ENCODE measurements around the gene RPP30.

Gene RPP30

DNA sequence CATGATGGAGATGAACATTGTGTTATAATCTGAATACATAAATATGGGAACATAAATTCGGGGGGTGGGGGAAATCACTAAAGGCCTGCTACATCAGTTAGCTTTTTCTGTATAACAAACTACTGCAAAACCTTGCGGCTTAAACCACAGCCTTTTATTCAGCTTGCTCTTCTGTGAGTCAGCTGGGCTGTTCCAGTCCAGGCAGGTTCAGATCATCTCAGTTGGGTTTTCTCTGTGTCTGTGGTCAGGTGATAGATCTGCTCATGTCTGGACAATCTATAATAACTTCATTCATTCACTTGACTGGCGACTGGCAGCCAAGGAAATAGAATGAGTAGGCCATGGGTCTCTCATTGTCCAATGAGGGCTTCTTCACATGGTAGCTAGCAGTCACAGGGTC, 37.4 kb upstream of the RPP30 start:
- Histone ChIP-seq H3K27me3 (ENCODE audit: insufficient read depth, low read length, poor library complexity) (peaks cover 6% of the 10 kb centered on the region), H3K36me3 (ENCODE audit: insufficient read depth, low read length) (no peaks in the 10 kb centered on the region), H3K9me3 (ENCODE audit: insufficient read depth, low read length, severe bottlenecking) (no peaks in the 10 kb centered on the region), H3K4me2 (ENCODE audit: insufficient read depth, low read length) (no peak overlapping the region), H3K4me1 (ENCODE audit: insufficient read depth, low read length) (no peaks in the 10 kb centered on the region), H3K27ac (ENCODE audit: low read length) (no peak overlapping the region), H2AFZ (ENCODE audit: low read depth, low read length) (no peak overlapping the region), H3K4me3 (ENCODE audit: low read depth in 1 of 2, low read length in 2 of 2) (no peak overlapping the region), H3K9ac (ENCODE audit: low read depth, low read length) (no peak overlapping the region), H3K79me2 (ENCODE audit: insufficient read depth, low read length) (no peaks in the 10 kb centered on the region), H4K20me1 (ENCODE audit: insufficient read depth, low read length) (no peaks in the 10 kb centered on the region)
- DNase-seq (no peak), ATAC-seq (ENCODE audit: insufficient read depth, low read depth) (no peak)
- no peak for TF ChIP-seq CTCF (IDR thresholded peaks at IDR 0.05; ENCODE audit: borderline replicate concordance, extremely low read depth, low read length, poor library complexity, severe bottlenecking)
- no peak for TF ChIP-seq EZH2 (IDR thresholded peaks at IDR 0.05; ENCODE audit: borderline replicate concordance, low read depth, low read length, severe bottlenecking)

DNA sequence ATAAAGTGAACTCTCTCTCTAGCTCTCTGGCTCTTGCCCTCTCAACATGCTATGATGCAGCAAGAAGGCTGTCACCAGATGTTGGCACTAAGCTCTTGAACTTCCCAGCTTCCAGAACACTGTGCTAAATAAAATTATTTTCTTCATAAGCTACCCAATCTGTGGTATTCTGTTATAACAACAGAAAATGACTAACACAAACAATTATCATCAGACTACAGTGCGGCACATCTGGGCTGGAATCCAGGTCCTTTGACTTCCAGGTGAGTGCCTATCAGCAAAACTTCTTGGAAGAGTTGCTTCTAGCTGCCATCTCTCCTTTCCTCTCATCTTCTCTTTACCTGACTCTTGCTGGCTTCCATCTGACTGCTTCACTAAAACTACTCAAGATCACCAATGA, 34.3 kb upstream of the RPP30 start:
- H3K4me3 ChIP-seq (ENCODE audit: low read depth in 1 of 2, low read length in 2 of 2) = no peak overlapping the region
- H3K4me2 ChIP-seq (ENCODE audit: insufficient read depth, low read length) = no peak overlapping the region
- no peaks in the 10 kb centered on the region for H3K36me3 ChIP-seq (ENCODE audit: insufficient read depth, low read length)
- no peak overlapping the region for H2AFZ ChIP-seq (ENCODE audit: low read depth, low read length)
- H3K27ac ChIP-seq (ENCODE audit: low read length) = no peak overlapping the region
- no peaks in the 10 kb centered on the region for H3K79me2 ChIP-seq (ENCODE audit: insufficient read depth, low read length)
- ATAC-seq (ENCODE audit: insufficient read depth, low read depth) = no peak
- no peak for DNase-seq
- no peaks in the 10 kb centered on the region for H3K9me3 ChIP-seq (ENCODE audit: insufficient read depth, low read length, severe bottlenecking)
- no peak overlapping the region for H3K9ac ChIP-seq (ENCODE audit: low read depth, low read length)
- no peaks in the 10 kb centered on the region for H4K20me1 ChIP-seq (ENCODE audit: insufficient read depth, low read length)
- TF ChIP-seq EZH2 (IDR thresholded peaks at IDR 0.05; ENCODE audit: borderline replicate concordance, low read depth, low read length, severe bottlenecking) = no peak
- no peak for TF ChIP-seq CTCF (IDR thresholded peaks at IDR 0.05; ENCODE audit: borderline replicate concordance, extremely low read depth, low read length, poor library complexity, severe bottlenecking)
- H3K27me3 ChIP-seq (ENCODE audit: insufficient read depth, low read length, poor library complexity) = peaks cover 6% of the 10 kb centered on the region
- no peaks in the 10 kb centered on the region for H3K4me1 ChIP-seq (ENCODE audit: insufficient read depth, low read length)

DNA sequence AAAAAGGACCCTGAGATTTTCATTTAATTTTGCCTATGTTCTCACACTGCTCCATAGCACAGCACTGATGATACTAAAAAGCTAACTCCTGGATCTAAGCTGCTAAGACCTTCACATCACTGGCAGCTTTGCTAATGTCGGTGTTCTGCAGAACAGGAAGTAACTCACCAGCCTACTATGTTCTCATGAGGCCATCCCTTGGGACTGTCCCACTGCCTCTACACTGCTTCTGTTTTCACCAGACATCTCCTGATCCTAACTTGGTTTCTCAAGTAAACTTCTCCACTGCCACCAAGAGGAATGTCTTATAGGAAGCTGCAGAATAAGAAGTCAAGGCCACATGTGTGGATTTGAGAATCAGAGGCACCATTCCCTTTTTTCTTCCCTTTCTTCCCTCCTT, 29.0 kb upstream of the RPP30 start:
- no peaks in the 10 kb centered on the region for H3K9me3 ChIP-seq (ENCODE audit: insufficient read depth, low read length, severe bottlenecking)
- H3K79me2 ChIP-seq (ENCODE audit: insufficient read depth, low read length) = no peaks in the 10 kb centered on the region
- no peak overlapping the region for H3K27ac ChIP-seq (ENCODE audit: low read length)
- no peak for TF ChIP-seq EZH2 (IDR thresholded peaks at IDR 0.05; ENCODE audit: borderline replicate concordance, low read depth, low read length, severe bottlenecking)
- no peak for TF ChIP-seq CTCF (IDR thresholded peaks at IDR 0.05; ENCODE audit: borderline replicate concordance, extremely low read depth, low read length, poor library complexity, severe bottlenecking)
- no peaks in the 10 kb centered on the region for H3K36me3 ChIP-seq (ENCODE audit: insufficient read depth, low read length)
- H3K9ac ChIP-seq (ENCODE audit: low read depth, low read length) = no peak overlapping the region
- H3K4me3 ChIP-seq (ENCODE audit: low read depth in 1 of 2, low read length in 2 of 2) = no peak overlapping the region
- H3K4me1 ChIP-seq (ENCODE audit: insufficient read depth, low read length) = no peaks in the 10 kb centered on the region
- DNase-seq (no peak), ATAC-seq (ENCODE audit: insufficient read depth, low read depth) (no peak)
- H4K20me1 ChIP-seq (ENCODE audit: insufficient read depth, low read length) = no peaks in the 10 kb centered on the region
- no peak overlapping the region for H2AFZ ChIP-seq (ENCODE audit: low read depth, low read length)
- H3K4me2 ChIP-seq (ENCODE audit: insufficient read depth, low read length) = no peak overlapping the region
- peaks cover 3% of the 10 kb centered on the region for H3K27me3 ChIP-seq (ENCODE audit: insufficient read depth, low read length, poor library complexity)

GRCh38 chr10:90845726-90846125, 26.0 kb upstream of the RPP30 start:
- ATAC-seq (ENCODE audit: insufficient read depth, low read depth) (no peak), DNase-seq (no peak)
- no peaks in the 10 kb centered on the region for H4K20me1 ChIP-seq (ENCODE audit: insufficient read depth, low read length)
- H3K36me3 ChIP-seq (ENCODE audit: insufficient read depth, low read length) = no peaks in the 10 kb centered on the region
- peaks cover 4% of the 10 kb centered on the region for H3K9me3 ChIP-seq (ENCODE audit: insufficient read depth, low read length, severe bottlenecking)
- no peak overlapping the region for H3K9ac ChIP-seq (ENCODE audit: low read depth, low read length)
- no peak overlapping the region for H3K27ac ChIP-seq (ENCODE audit: low read length)
- H2AFZ ChIP-seq (ENCODE audit: low read depth, low read length) = no peak overlapping the region
- no peak overlapping the region for H3K4me3 ChIP-seq (ENCODE audit: low read depth in 1 of 2, low read length in 2 of 2)
- peaks cover 3% of the 10 kb centered on the region for H3K27me3 ChIP-seq (ENCODE audit: insufficient read depth, low read length, poor library complexity)
- H3K4me1 ChIP-seq (ENCODE audit: insufficient read depth, low read length) = no peaks in the 10 kb centered on the region
- H3K4me2 ChIP-seq (ENCODE audit: insufficient read depth, low read length) = no peak overlapping the region
- no peaks in the 10 kb centered on the region for H3K79me2 ChIP-seq (ENCODE audit: insufficient read depth, low read length)
- TF ChIP-seq EZH2 (IDR thresholded peaks at IDR 0.05; ENCODE audit: borderline replicate concordance, low read depth, low read length, severe bottlenecking) (no peak), CTCF (IDR thresholded peaks at IDR 0.05; ENCODE audit: borderline replicate concordance, extremely low read depth, low read length, poor library complexity, severe bottlenecking) (no peak)
